ENCODE data around the gene HSPBAP1. TPM values are rescaled to one million over a fixed set of nuclear protein-coding genes. Genes with fewer than 3 reads are reported as not detected.

Gene HSPBAP1
- total RNA-seq, 1 experiment from 2014 or later = 8.7 TPM

- no peaks in the 10 kb centered on the region for H3K36me3 ChIP-seq (ENCODE audit: insufficient read depth, low read length, poor library complexity, severe bottlenecking)
- H3K4me3 ChIP-seq (ENCODE audit: low read depth, low read length, poor library complexity, severe bottlenecking) = no peak overlapping the region
- no peaks in the 10 kb centered on the region for H3K4me1 ChIP-seq (ENCODE audit: insufficient read depth, low read length, poor library complexity, severe bottlenecking)
- H3K27me3 ChIP-seq (replicated peaks; ENCODE audit: insufficient read depth, low read depth, low read length, poor library complexity) = no peaks in the 10 kb centered on the region
- ChIA-PET CTCF (no interaction called here), POLR2A (ENCODE audit: low non-redundant PET) (no interaction called here)
- intact Hi-C loops (cut with micrococcal nuclease; ENCODE audit: unreplicated experiment) = no loop called here
- no peaks in the 10 kb centered on the region for H3K9me3 ChIP-seq (ENCODE audit: low read depth, low read length, poor library complexity, severe bottlenecking)
- no TSS peak for BruUV-seq (replicated peaks)
- no peak for TF ChIP-seq EZH2 (IDR thresholded peaks at IDR 0.05; ENCODE audit: borderline replicate concordance, low read depth, low read length, poor library complexity, severe bottlenecking)
- no peak for TF ChIP-seq CTCF (conservative IDR thresholded peaks at IDR 0.05; ENCODE audit: low read depth, low read length)
- DNase-seq (ENCODE audit: low spot score) = no peak
- H3K27ac ChIP-seq (ENCODE audit: low read depth, low read length, poor library complexity, severe bottlenecking) = no peak overlapping the region
Observed at GRCh38 chr3:122787872-122788271, 5.8 kb downstream of the HSPBAP1 start.

GRCh38 chr3:122786066-122786465 is 7.6 kb downstream of the HSPBAP1 start:
- H3K4me1 ChIP-seq (ENCODE audit: insufficient read depth, low read length, poor library complexity, severe bottlenecking) = no peaks in the 10 kb centered on the region
- no TSS peak for BruUV-seq (replicated peaks)
- intact Hi-C loops (cut with micrococcal nuclease; ENCODE audit: unreplicated experiment) = no loop called here
- no peaks in the 10 kb centered on the region for H3K36me3 ChIP-seq (ENCODE audit: insufficient read depth, low read length, poor library complexity, severe bottlenecking)
- H3K4me3 ChIP-seq (ENCODE audit: low read depth, low read length, poor library complexity, severe bottlenecking) = no peak overlapping the region
- no peaks in the 10 kb centered on the region for H3K27me3 ChIP-seq (replicated peaks; ENCODE audit: insufficient read depth, low read depth, low read length, poor library complexity)
- no peak for DNase-seq (ENCODE audit: low spot score)
- TF ChIP-seq EZH2 (IDR thresholded peaks at IDR 0.05; ENCODE audit: borderline replicate concordance, low read depth, low read length, poor library complexity, severe bottlenecking) = no peak
- TF ChIP-seq CTCF (conservative IDR thresholded peaks at IDR 0.05; ENCODE audit: low read depth, low read length) = no peak
- ChIA-PET POLR2A (ENCODE audit: low non-redundant PET) (no interaction called here), CTCF (no interaction called here)
- no peaks in the 10 kb centered on the region for H3K9me3 ChIP-seq (ENCODE audit: low read depth, low read length, poor library complexity, severe bottlenecking)
- H3K27ac ChIP-seq (ENCODE audit: low read depth, low read length, poor library complexity, severe bottlenecking) = no peak overlapping the region

- TF ChIP-seq CTCF (conservative IDR thresholded peaks at IDR 0.05; ENCODE audit: low read depth, low read length) = no peak
- no peak for TF ChIP-seq EZH2 (IDR thresholded peaks at IDR 0.05; ENCODE audit: borderline replicate concordance, low read depth, low read length, poor library complexity, severe bottlenecking)
- Histone ChIP-seq H3K27me3 (replicated peaks; ENCODE audit: insufficient read depth, low read depth, low read length, poor library complexity) (no peaks in the 10 kb centered on the region), H3K27ac (ENCODE audit: low read depth, low read length, poor library complexity, severe bottlenecking) (no peak overlapping the region), H3K9me3 (ENCODE audit: low read depth, low read length, poor library complexity, severe bottlenecking) (no peaks in the 10 kb centered on the region), H3K4me1 (ENCODE audit: insufficient read depth, low read length, poor library complexity, severe bottlenecking) (no peaks in the 10 kb centered on the region), H3K4me3 (ENCODE audit: low read depth, low read length, poor library complexity, severe bottlenecking) (no peak overlapping the region), H3K36me3 (ENCODE audit: insufficient read depth, low read length, poor library complexity, severe bottlenecking) (no peaks in the 10 kb centered on the region)
- intact Hi-C loops (cut with micrococcal nuclease; ENCODE audit: unreplicated experiment) = no loop called here
- ChIA-PET POLR2A (ENCODE audit: low non-redundant PET) (no interaction called here), CTCF (no interaction called here)
- no peak for DNase-seq (ENCODE audit: low spot score)
- BruUV-seq (replicated peaks) = no TSS peak
Observed at GRCh38 chr3:122785231-122785630, 8.4 kb downstream of the HSPBAP1 start.
